Ishikawa (cell line): ENCODE data around the gene A2ML1.

Source experiments
- CEBPB ChIP-seq: IDR thresholded peaks from 2 replicates; pipeline ENCODE4 v1.6.1; 2012
- CREB1 ChIP-seq: IDR thresholded peaks from 2 replicates; pipeline ENCODE4 v1.6.1; 2012; ENCODE audit warnings: low read depth
- EGR1 ChIP-seq: IDR thresholded peaks from 2 replicates; pipeline ENCODE4 v1.6.1; 2012
- EP300 ChIP-seq: IDR thresholded peaks from 2 replicates; pipeline ENCODE4 v1.6.1; 2012; ENCODE audit warnings: borderline replicate concordance
- FOXM1 ChIP-seq: IDR thresholded peaks from 2 replicates; pipeline ENCODE4 v1.6.1; 2012; ENCODE audit warnings: low read depth, borderline replicate concordance
- NFIC ChIP-seq: IDR thresholded peaks from 2 replicates; pipeline ENCODE4 v1.6.1; 2012
- RAD21 ChIP-seq: IDR thresholded peaks from 2 replicates; pipeline ENCODE4 v1.6.1; 2012; ENCODE audit warnings: low read depth
- TAF1 ChIP-seq: IDR thresholded peaks from 2 replicates; pipeline ENCODE4 v1.6.1; 2012; ENCODE audit warnings: low read depth, mild to moderate bottlenecking
- TCF12 ChIP-seq: IDR thresholded peaks from 2 replicates; pipeline ENCODE4 v1.6.1; 2012; ENCODE audit warnings: low read depth
- TEAD4 ChIP-seq: IDR thresholded peaks from 2 replicates; pipeline ENCODE4 v1.6.1; 2012
- USF1 ChIP-seq: IDR thresholded peaks from 2 replicates; pipeline ENCODE4 v1.6.1; 2012
- YY1 ChIP-seq: IDR thresholded peaks from 2 replicates; pipeline ENCODE4 v1.6.1; 2012; ENCODE audit warnings: low read depth
- ZBTB7A ChIP-seq: IDR thresholded peaks from 2 replicates; pipeline ENCODE4 v1.6.1; 2012; ENCODE audit warnings: low read depth
- TF ChIP-seq, protein P1 (sequence below): IDR thresholded peaks from 2 replicates; pipeline ENCODE4 v1.6.1; 2012
- TF ChIP-seq, protein P2 (sequence below): IDR thresholded peaks from 2 replicates; pipeline ENCODE4 v1.6.1; 2012; ENCODE audit warnings: low read depth, mild to moderate bottlenecking

A2ML1 gene

GRCh38 chr12:8844665-8845064, 22.2 kb downstream of the A2ML1 start:
- no peak for TF ChIP-seq TAF1
- TF ChIP-seq, protein P1, sequence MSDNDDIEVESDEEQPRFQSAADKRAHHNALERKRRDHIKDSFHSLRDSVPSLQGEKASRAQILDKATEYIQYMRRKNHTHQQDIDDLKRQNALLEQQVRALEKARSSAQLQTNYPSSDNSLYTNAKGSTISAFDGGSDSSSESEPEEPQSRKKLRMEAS, result no peak

DNA sequence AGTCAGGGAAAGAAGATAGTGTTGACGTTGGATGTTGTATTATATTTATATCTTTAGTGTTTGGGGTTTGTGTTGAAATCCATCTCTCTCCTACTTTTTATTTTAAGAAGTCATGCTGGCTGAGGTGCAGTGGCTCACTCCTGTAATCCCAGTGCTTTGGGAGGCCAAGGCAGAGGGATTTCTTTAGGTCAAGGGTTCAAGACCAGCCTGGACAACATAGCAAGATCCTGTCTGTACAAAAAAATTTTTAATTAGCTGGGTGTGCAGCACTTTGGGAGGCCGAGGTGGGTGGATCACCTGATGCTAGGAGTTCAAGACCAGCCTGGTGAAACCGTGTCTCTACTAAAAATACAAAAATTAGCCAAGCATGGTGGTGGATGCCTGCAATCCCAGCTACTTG, 23.9 kb downstream of the A2ML1 start:
- no peak for TF ChIP-seq EGR1
- TF ChIP-seq RAD21, result no peak
- no peak for TF ChIP-seq YY1
- no peak for TF ChIP-seq CEBPB
- no peak for TF ChIP-seq EP300
- no peak for TF ChIP-seq NFIC

DNA sequence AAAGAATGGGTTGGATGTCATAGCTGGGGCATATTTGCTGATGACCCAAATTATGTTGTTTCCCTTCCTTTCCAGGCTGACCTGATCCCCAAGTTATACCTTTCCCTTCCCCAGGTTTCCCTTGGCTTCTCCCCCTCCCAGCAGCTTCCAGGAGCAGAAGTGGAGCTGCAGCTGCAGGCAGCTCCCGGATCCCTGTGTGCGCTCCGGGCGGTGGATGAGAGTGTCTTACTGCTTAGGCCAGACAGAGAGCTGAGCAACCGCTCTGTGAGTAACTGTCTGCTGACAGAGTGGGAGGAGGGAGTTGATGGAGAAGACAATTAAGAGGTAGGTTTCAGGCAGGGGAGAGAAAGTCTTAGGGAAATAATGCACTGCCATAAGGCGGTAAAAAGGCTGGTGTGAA, 25.0 kb downstream of the A2ML1 start:
- TF ChIP-seq, protein P2, sequence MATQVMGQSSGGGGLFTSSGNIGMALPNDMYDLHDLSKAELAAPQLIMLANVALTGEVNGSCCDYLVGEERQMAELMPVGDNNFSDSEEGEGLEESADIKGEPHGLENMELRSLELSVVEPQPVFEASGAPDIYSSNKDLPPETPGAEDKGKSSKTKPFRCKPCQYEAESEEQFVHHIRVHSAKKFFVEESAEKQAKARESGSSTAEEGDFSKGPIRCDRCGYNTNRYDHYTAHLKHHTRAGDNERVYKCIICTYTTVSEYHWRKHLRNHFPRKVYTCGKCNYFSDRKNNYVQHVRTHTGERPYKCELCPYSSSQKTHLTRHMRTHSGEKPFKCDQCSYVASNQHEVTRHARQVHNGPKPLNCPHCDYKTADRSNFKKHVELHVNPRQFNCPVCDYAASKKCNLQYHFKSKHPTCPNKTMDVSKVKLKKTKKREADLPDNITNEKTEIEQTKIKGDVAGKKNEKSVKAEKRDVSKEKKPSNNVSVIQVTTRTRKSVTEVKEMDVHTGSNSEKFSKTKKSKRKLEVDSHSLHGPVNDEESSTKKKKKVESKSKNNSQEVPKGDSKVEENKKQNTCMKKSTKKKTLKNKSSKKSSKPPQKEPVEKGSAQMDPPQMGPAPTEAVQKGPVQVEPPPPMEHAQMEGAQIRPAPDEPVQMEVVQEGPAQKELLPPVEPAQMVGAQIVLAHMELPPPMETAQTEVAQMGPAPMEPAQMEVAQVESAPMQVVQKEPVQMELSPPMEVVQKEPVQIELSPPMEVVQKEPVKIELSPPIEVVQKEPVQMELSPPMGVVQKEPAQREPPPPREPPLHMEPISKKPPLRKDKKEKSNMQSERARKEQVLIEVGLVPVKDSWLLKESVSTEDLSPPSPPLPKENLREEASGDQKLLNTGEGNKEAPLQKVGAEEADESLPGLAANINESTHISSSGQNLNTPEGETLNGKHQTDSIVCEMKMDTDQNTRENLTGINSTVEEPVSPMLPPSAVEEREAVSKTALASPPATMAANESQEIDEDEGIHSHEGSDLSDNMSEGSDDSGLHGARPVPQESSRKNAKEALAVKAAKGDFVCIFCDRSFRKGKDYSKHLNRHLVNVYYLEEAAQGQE, result no peak
- no peak for TF ChIP-seq YY1
- TF ChIP-seq EP300, result no peak
- no peak for TF ChIP-seq EGR1
- no peak for TF ChIP-seq NFIC
- TF ChIP-seq USF1, result no peak
- TF ChIP-seq TAF1, result no peak
- TF ChIP-seq ZBTB7A, result no peak
- TF ChIP-seq CREB1, result no peak
- no peak for TF ChIP-seq CEBPB
- TF ChIP-seq RAD21, result no peak
- TF ChIP-seq, protein P1, result no peak
- no peak for TF ChIP-seq TCF12
- no peak for TF ChIP-seq TEAD4
- no peak for TF ChIP-seq FOXM1

GRCh38 chr12:8849876-8850275, 27.5 kb downstream of the A2ML1 start:
- TF ChIP-seq FOXM1 (no peak), TAF1 (no peak), EP300 (no peak), TEAD4 (no peak), ZBTB7A (no peak), EGR1 (no peak), USF1 (no peak)

DNA sequence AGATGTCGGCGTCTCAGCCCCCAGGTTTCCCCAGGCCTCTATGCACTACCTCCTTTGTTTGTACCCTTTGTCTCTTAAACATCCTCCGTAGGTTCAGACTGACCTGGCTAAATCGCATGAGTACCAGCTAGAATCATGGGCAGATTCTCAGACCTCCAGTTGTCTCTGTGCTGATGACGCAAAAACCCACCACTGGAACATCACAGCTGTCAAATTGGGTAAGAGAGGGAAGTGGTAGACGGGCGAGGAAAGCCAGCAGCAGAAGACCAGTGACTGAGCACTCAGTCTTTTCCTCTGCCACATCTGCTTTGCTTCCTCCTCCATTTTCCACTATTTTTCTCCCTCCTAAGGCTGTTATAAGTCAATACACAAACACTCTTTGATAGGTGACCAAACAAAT, 29.7 kb downstream of the A2ML1 start:
- TF ChIP-seq, protein P2, result no peak
- TF ChIP-seq CREB1, result no peak
- TF ChIP-seq TCF12, result no peak
- no peak for TF ChIP-seq FOXM1
- no peak for TF ChIP-seq TEAD4
- no peak for TF ChIP-seq ZBTB7A
- no peak for TF ChIP-seq YY1
- TF ChIP-seq USF1, result no peak
- TF ChIP-seq EGR1, result no peak

- TF ChIP-seq NFIC (no peak), RAD21 (no peak), YY1 (no peak), ZBTB7A (no peak), USF1 (no peak)
- TF ChIP-seq, protein P1, result no peak
- TF ChIP-seq, protein P2, result no peak
These were observed 33.5 kb downstream of the A2ML1 start for GRCh38 chr12:8855891-8856290.
